Stimulated activated CD8-positive, alpha-beta memory T cell treated with anti-CD3 and anti-CD28 coated beads, Interleukin-15, amount 100 ng/mL, for 4 hours (primary cell): ENCODE results near the gene GHRH.

Experiments used
- DNase-seq, 2 donors: peaks; one replicate each; pipeline ENCODE4 v3.0.0-alpha.2; 2020; ENCODE audit warnings: low read depth in 2 of 2

Gene GHRH

DNA sequence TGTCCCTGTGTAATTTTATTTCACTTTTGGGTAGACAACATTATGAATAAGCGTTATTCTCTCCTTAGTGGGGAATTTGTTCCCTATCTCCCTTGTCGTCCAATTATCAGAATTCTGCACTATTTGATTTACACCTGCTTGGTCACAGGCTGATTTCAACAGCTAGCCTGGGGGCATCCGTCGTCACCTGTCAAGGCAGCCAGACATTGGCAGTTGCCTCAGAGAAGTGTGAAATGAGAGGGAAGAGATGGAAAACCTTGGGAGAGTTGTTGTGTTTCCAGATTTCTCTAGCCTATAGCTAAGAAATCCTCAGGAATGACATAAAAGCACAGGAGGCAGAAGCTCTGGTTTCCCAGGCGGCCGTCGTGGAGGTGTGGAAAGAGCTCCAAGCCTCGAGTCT, 891 bp upstream of the GHRH start:
- DNase-seq, result no peak

GRCh38 chr20:37260923-37261322, 691 bp downstream of the GHRH start:
- no peak for DNase-seq

- DNase-seq, result no peak
Observed at GRCh38 chr20:37259865-37260264, 1.7 kb downstream of the GHRH start.

- DNase-seq, result no peak
Observed at GRCh38 chr20:37259031-37259430, 2.6 kb downstream of the GHRH start.

DNA sequence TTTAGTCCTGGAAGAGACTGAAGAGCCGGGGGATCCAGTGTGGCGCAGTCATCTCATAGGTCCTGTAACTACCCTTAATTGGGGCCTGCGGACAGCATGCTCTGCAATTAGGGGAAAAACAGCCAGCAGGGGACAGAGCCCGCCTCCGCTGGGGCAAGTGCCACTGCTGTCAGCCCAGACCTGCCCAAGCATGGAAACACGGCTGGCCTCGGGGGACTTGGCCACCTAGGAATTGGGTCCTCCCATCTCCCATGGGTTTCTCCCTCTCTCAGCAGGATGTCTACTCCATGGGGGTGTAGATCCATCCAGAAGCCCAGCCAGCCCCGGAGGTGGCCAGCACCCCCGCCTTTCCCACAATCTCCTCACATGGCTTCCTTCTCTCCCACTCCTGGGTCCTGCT, 3.6 kb downstream of the GHRH start:
- no peak for DNase-seq

DNA sequence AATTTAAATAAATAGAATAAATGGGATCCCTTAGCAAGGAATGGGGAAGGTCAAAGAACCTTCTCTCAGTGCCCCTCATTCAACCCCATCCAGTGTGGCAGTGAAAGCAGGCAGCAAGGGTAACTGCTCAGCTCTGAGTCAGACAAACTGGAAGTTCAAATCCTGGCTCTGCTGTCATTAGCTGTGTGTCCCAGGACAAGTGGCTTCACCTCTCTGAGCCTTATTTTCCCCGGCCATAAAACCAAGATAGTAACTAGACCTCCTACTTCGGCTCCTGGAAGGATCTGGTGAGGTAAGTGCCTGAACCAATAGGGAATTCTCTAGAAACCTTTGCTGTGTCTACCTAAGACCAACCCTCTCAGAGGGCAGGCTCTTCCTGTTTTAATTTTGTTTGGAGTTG, 4.1 kb downstream of the GHRH start:
- no peak for DNase-seq

DNA sequence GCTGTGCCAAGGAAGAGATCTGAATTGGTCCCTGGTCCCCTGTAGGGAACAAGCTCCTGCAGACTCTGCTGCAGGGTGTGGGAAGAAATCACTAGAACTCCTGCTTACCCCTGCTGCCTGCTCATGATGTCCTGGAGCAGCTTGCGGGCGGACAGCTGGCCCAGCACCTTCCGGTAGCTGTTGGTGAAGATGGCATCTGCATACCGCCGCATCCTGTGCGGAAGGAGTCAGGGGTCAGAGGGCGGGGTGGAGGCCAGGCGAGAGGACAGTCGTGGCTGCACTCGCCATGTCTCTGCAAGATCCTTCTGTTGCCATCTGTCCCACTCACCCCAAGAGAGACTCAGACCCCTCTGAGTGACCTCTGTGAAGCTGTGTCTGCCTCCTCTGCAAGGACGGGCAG, 5.3 kb downstream of the GHRH start:
- DNase-seq, result no peak

DNA sequence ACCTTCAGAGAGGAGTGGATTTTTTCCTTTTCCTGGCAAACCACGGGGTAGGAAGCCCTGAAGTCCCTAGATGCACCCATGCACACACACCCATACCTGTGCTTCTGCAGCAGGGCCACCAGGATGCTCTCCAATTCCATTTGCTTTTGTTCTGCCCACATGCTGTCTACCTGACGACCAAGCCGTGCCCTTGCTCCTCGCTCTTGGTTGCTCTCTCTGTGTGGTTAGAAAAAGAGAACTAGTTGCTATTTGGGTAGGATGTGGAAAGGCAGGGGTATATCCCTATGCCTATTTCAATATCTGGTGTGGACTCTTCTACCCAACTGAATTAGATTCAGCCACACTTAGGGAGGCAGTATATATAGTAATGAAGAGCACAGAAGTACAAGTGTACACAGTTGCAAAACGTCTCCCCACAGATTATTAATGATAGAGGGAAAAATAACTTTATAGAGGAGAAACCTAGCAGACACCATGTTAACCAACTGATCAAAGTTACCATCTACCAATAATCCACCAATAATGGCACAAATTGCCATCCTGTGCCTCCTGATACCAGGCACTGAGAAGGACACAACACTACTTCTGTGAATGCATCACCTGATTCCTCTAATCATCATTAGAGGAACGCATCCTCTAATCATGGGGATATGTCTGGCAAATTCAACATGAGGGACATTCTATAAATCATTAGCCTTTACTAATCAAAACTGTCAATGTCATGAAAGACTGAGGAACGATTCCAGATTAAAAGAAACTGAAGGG, 7.3 kb downstream of the GHRH start:
- no peak for DNase-seq

DNA sequence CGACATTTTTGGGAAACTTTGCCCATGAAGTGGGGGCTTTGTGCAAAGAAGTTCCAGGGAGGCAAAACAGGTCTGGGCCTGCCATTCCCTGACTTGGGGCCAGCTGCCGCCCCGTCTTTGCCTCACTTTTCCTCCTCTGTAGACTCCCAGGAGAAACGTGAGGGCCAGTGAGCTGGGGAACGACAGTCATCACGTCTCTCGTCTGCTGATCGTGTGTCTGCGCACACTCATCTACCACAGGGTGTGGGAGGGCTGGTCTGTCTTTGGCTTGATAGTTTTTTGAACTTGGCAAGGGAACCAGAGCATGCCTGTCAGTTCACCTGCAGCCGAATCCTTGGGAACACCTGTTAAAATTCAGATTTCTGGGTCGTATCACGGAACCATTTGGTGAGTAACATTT, 8.5 kb downstream of the GHRH start:
- DNase-seq, result no peak

- no peak for DNase-seq
Observed at GRCh38 chr20:37251825-37252477, 9.7 kb downstream of the GHRH start.

DNA sequence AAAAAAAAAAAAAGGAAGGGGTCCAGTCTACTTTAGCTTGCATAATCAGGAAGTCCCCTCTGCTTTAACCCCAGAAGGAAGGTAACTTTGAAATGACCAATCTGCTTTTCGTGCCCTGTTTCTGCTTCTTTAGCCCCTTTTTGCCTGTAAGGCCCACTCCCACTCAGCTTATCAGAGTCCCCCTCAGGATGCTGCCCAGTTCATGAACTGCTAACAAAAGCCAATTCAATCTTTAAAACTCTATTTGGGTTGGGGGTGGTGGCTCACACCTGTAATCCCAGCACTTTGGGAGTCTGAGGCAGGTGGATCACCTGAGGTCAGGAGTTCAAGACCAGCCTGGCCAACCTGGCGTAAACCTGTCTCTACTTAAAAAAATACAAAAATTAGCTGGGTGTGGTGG, 12.3 kb downstream of the GHRH start:
- no peak for DNase-seq

GRCh38 chr20:37247547-37247946, 14.1 kb downstream of the GHRH start:
- DNase-seq, result no peak

DNA sequence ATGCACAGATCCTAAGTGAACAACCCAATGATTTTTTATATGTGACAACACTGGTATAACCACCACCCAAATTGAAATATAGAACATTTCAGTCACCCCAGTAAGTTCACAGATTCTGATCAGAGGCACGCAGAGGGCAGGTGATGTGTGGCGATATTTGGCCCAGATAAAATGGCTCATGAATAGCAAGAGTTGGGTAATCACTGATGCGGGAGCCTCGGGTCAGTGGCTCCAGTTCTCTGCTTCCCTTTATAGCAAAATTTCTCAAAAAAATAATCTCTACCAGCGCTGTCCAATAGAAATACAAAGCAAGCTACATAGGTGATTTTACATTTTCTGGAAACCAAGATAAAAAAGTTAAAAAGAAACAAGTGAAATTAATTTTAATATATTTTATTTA, 14.9 kb downstream of the GHRH start:
- DNase-seq, result no peak

DNA sequence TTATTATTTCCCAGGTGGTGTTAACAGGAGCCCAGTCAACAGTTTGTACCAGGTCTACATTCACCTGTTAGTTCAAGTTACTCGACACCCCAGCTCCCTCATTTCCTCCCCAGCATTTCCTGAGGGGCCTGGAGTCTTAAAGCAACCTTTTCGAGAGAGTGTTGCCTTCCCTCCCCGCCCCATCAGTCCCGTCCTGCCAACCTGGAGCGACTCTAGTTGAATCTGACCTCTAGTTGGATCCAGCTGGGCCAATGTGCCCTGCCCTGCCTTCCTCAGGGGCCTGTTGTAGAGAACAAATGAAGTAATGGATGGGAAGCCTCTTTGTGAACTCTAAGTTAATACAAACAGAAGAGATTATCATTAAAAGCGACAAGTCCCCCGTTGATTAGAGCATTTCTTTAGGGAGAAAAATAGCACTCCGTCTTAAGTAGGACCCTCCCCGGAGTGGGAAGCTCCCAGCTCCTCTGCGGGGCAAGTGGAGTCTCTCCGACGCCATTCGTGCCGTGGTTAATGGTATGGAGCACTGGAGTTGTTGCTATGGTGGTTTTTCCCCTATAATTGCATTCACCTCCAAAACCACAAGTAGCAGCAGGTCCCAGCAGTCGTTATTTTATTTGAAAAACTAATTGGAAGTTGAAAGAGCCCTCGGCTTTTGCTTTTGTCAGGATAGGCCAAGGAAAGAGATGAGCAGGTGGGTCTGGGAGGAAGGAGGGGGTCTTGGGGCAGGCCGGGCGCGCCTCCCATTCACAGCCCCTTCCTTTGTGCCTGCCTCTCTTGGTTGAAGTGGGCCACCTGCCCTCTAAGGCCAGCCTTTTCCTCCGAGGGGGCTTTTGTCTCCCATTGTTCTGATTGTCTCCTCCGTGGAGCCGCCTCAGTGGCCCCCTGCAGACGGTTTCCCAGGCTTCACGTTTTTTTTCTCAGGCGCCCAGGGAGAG, 16.1 kb downstream of the GHRH start:
- DNase-seq, result no peak

GRCh38 chr20:37244572-37244957, 17.0 kb downstream of the GHRH start:
- no peak for DNase-seq

DNA sequence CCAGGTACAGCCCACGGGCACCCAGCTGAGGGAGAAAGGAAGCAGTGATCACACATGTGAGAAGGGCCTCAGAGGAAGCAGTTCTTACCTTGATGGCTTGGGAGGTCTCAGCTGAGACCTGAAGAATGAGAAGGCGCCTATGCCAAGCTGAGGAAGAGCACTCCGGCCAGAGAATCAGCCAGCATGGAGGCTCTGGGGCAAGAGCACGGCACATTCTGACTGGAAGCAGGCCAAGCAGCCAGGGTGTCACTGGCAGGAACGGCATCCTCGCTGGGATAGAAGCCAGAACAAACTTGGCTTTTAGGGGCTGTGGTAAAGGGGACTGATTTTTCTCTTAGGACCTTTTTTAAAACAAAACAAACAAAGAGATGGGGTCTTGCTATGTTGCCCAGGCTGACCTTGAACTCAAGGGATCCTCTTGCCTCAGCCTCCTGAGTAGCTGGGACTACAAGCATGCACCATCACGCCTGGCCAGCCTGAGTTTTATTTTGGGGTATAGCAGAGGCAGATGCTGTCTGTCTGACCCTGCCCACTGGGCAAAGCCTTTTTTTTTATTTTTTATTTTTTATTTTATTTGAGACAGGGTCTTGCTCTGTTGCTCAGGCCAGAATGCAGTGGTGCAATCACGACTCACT, 17.6 kb downstream of the GHRH start:
- no peak for DNase-seq

DNA sequence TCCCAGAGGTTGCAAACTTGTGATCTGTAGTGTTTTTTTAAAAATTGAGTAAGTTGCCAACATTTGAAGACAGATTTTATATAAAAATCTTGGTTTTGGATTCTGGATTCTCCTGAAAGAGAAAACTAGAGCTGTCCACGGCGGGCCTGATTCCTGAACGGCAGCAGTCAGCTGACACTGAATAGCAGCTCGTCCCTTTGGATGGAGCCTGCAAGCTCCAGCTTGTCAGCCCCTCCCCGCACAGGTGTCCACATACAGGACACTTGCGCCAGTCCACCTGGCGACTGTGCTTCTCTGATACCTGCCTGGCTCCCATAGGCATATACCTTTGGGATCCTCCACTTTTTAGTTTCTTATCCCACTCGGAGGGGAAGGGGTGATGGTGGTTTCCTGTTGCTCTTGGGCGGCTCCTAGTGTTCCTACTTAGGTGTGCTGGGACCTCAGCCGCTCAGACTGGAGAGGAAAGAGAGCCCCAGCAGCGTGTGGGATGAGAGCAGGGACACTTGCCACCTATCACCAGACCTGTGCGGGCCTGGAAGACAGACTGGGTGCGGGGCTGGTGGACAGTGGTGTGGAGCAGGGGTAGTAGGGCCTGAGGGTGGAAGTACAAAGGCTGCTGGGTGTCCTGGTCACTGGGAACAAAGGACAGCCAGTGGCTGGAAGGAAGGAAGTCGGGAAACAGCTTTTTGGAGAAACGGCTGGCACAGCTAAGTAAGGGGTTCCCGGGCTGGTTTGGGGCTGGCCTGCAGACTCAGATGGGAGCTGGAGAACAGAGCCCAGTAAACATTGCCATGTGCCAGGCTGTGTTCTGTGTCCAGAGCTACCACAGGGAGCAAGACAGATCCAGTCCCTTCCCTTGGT, 18.3 kb downstream of the GHRH start:
- DNase-seq, result no peak

DNA sequence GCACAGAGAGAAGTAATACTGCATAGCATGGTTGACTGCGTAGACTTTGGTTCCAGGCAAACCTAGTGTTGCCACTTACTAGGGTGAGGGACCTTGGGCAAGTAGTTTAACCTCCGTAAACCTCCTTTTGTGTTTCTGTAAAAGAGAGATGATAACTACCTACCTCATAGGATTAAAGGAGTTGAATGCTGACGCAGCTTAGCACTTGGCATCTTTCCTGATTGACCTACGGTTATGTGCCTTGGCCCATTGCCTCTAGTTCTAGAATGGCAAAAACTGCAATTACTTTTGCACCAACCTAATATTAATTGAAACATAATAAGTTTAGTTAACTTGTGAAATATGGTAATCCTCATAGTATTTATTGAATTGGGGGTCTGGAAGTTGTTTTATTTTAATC, 19.1 kb downstream of the GHRH start:
- no peak for DNase-seq

DNA sequence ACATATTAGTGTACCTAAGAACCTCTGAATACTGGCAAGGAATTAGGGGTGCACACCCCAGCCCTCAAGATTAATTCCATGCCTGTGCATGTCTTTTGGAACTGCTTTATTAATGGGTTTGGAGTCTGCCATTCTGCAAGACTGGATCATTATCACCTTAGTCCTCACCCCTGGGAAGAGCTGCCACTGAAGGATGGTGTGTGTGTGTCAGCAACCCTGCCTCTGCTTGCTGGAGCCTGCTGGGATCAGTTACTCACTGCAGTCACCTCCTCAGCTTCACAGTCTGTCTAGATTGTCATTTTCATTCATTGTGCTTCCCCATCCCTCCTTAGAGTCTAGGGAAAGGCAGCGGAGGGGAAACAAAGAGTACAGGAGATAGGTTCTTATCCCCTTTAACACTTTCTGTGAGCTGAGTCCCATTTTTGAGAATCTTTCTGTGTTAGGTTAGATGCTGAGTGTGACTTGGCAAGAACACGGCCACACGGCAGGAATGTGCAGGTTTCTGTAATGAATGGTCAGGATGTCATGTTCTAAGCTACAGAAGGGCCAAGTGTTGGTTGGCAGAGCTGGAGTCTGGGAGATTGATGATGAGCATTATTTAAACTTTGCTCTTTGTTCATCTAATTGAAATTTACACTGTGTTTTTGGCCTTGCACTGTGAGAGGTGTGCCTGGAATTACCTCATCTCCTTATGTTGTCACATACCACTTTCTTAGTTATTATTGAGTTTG, 21.1 kb downstream of the GHRH start:
- no peak for DNase-seq

- no peak for DNase-seq
Observed at GRCh38 chr20:37238935-37239451, 22.6 kb downstream of the GHRH start.
